Lower lobe of right lung (tissue), 2 donors: ENCODE results near the gene ING3. TPM values are rescaled to one million over a fixed set of nuclear protein-coding genes. Genes with fewer than 3 reads are reported as not detected.

ENCODE experiments used
- ATAC-seq, 2 donors: fragments of 200-7000 bp; cut with Tn5 transposase; one replicate each; pipeline ENCODE4 v1.9.1; 2020 to 2022; ENCODE audit warnings: mild to moderate bottlenecking in 2 of 2, moderate library complexity in 2 of 2
- DNase-seq: peaks from one replicate; pipeline ENCODE4 v3.0.0-alpha.2; 2020
- H3K27ac ChIP-seq: fragments of 200-600 bp; one replicate; pipeline ENCODE4 v1.8.0; 2022
- H3K27me3 ChIP-seq: fragments of 200-600 bp; one replicate; pipeline ENCODE4 v1.8.0; 2022; ENCODE audit warnings: low read depth
- H3K36me3 ChIP-seq: fragments of 200-600 bp; one replicate; pipeline ENCODE4 v1.8.0; 2022; ENCODE audit warnings: mild to moderate bottlenecking
- H3K4me1 ChIP-seq: fragments of 200-600 bp; one replicate; pipeline ENCODE4 v1.8.0; 2022
- H3K4me3 ChIP-seq: fragments of 200-600 bp; one replicate; pipeline ENCODE4 v1.8.0; 2022; ENCODE audit warnings: mild to moderate bottlenecking
- H3K9me3 ChIP-seq: fragments of 200-600 bp; one replicate; pipeline ENCODE4 v1.8.0; 2022
- CTCF ChIP-seq: fragments of 200-600 bp; IDR thresholded peaks from one replicate; pipeline ENCODE4 v1.8.0; 2022; ENCODE audit warnings: antibody characterized with exemption, mild to moderate bottlenecking
- intact Hi-C: fragments of 100-400 bp; cut with DNase I; formaldehyde crosslinking; loops from one replicate; pipeline ENCODE4 v1.11.0; 2022
- total RNA-seq: library from RNA; stranded (reverse); fragmentation: NEBNext Ultra II Directional; extraction: Animal tissue kit (Norgen Biotek cat#: 25700); gene quantifications from one replicate; pipeline ENCODE4 v1.2.1, GENCODE V29; 2021
- donor health status: DM: no; HTN: yes; CAD: no; lungs with severe emphysema.

Gene ING3
- total RNA-seq, 1 donor from 2014 or later = 21.5 TPM

- Histone ChIP-seq H3K36me3 (peaks cover 21% of the 10 kb centered on the region), H3K9me3 (no peaks in the 10 kb centered on the region), H3K27ac (peak overlapping the region; percentile 95), H3K4me3 (peak overlapping the region; percentile 79), H3K4me1 (peaks cover 23% of the 10 kb centered on the region), H3K27me3 (no peaks in the 10 kb centered on the region)
- intact Hi-C loops = loop anchor here (10.0 kb wide), 1 partner anchor 145 kb away; no protein-coding TSS in a partner anchor
- DNase-seq = no peak
- ATAC-seq = no peak
- no peak for TF ChIP-seq CTCF
Observed at GRCh38 chr7:120949998-120950538, 509 bp upstream of the ING3 start.

- Histone ChIP-seq H3K27ac (peak overlapping the region; percentile 95), H3K36me3 (peaks cover 33% of the 10 kb centered on the region), H3K4me3 (peak overlapping the region; percentile 79), H3K27me3 (no peaks in the 10 kb centered on the region), H3K4me1 (peaks cover 23% of the 10 kb centered on the region), H3K9me3 (no peaks in the 10 kb centered on the region)
- no peak for TF ChIP-seq CTCF
- intact Hi-C loops = no loop called here
- no peak for DNase-seq
- no peak for ATAC-seq
Observed at GRCh38 chr7:120951309-120951699, 727 bp downstream of the ING3 start.

DNA sequence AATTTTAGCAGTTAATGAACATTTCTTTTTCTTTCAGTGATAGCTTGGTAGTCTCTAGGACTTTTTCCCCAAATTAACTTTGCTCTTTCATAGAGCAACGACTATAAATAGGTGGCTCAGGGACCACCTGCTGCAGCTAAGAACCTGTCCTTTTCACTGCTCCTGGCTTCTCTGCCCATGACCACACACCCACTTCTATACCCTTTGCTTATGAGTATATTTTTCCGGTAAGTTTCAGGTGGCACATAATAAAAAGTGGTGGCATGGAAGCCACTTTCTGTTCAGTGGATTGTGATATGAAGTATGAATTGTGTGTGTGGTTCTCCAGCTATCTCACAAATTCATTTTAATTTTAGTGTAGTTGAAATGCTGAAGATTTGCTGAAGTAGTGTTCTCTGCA is 1.2 kb downstream of the ING3 start:
- intact Hi-C loops = no loop called here
- no peaks in the 10 kb centered on the region for H3K9me3 ChIP-seq
- H3K27ac ChIP-seq = no peak overlapping the region
- peaks cover 38% of the 10 kb centered on the region for H3K36me3 ChIP-seq
- TF ChIP-seq CTCF = no peak
- no peaks in the 10 kb centered on the region for H3K27me3 ChIP-seq
- peak overlapping the region; percentile 79 for H3K4me3 ChIP-seq
- ATAC-seq = no peak
- H3K4me1 ChIP-seq = peaks cover 23% of the 10 kb centered on the region
- no peak for DNase-seq

DNA sequence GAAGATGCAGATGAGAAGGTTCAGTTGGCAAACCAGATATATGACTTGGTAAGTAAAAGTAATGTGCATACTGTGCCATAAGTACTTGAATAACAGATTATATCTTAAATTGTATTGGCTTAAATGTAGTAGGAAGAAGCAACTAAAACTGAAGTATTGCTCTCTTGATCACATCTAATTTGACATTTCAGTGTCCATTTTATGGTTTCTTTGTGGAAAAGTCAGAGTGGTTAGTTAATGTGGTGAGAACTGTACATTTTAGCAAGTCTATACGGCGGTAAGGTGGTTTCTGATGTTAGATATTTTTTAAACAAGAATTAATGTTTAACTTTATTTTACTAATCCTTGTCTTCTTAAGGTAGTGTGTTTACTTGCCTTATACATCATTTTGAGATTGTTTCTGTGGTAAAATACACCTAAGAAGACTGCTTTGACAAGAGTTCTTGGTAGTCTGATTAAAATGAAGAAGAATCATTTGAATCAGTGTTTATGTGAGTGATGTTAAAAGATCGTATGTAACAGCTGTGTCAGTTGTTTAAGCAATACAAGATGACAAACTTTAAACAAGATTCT is 5.1 kb downstream of the ING3 start:
- ATAC-seq = no peak
- no peak overlapping the region for H3K4me3 ChIP-seq
- H3K27ac ChIP-seq = no peak overlapping the region
- H3K36me3 ChIP-seq = peaks cover 55% of the 10 kb centered on the region
- H3K4me1 ChIP-seq = peaks cover 18% of the 10 kb centered on the region
- no peaks in the 10 kb centered on the region for H3K9me3 ChIP-seq
- TF ChIP-seq CTCF = no peak
- intact Hi-C loops = no loop called here
- H3K27me3 ChIP-seq = no peaks in the 10 kb centered on the region
- DNase-seq = no peak

GRCh38 chr7:120959929-120960484 is 9.4 kb downstream of the ING3 start:
- TF ChIP-seq CTCF = no peak
- DNase-seq = no peak
- Histone ChIP-seq H3K4me1 (no peaks in the 10 kb centered on the region), H3K4me3 (no peak overlapping the region), H3K27ac (no peak overlapping the region), H3K27me3 (no peaks in the 10 kb centered on the region), H3K9me3 (no peaks in the 10 kb centered on the region), H3K36me3 (peaks cover 46% of the 10 kb centered on the region)
- intact Hi-C loops = no loop called here
- no peak for ATAC-seq
